K562 (cell line): ENCODE measurements around the gene GSTM2.

Experiments used
- ATF3 ChIP-seq, 2 experiments: fragments of 450-650 bp in 1 of 2; sonication (generic) in 1 of 2; formaldehyde crosslinking in 1 of 2; IDR thresholded peaks in 1 of 2; conservative IDR thresholded peaks in 1 of 2; 2 replicates each; pipeline versions ENCODE4 v1.6.1 to v1.8.1; 2016 to 2023; ENCODE audit warnings: mild to moderate bottlenecking in 2 of 2, moderate library complexity in 2 of 2, inconsistent platforms in 1 of 2, missing genetic modification reagents in 1 of 2
- CTCF ChIP-seq, 3 experiments: IDR thresholded peaks in 2 of 3; conservative IDR thresholded peaks in 1 of 3; 2 replicates each; pipeline ENCODE4 v1.5.1; 2011 to 2012; ENCODE audit warnings: low read length in 3 of 3, mild to moderate bottlenecking in 3 of 3, control low read depth in 2 of 3, improper control_type of control experiment in 1 of 3, inconsistent platforms in 1 of 3, low read depth in 1 of 3, mixed read lengths in 1 of 3, moderate library complexity in 1 of 3; ENCODE audit not compliant: insufficient read depth in 2 of 3
- HCFC1 ChIP-seq: IDR thresholded peaks from 2 replicates; pipeline ENCODE4 v1.6.1; 2012; ENCODE audit warnings: low read depth, low read length, improper control_type of control experiment
- HMGXB4 ChIP-seq: sonication (generic); formaldehyde crosslinking; IDR thresholded peaks from 2 replicates; pipeline ENCODE4 v1.8.1; 2023; ENCODE audit warnings: mild to moderate bottlenecking, missing genetic modification reagents
- JUN ChIP-seq, 2 experiments: sonication (generic) in 1 of 2; formaldehyde crosslinking in 1 of 2; IDR thresholded peaks; 2 replicates each; pipeline versions ENCODE4 v1.6.1 to v1.8.0; 2012 to 2022; ENCODE audit warnings: borderline replicate concordance in 2 of 2, mild to moderate bottlenecking in 2 of 2, improper control_type of control experiment in 1 of 2, low read depth in 1 of 2, low read length in 1 of 2, missing genetic modification reagents in 1 of 2
- POLR2A ChIP-seq: fragments of 450-650 bp; conservative IDR thresholded peaks from 2 replicates; pipeline ENCODE4 v1.6.1; 2016
- SREBF2 ChIP-seq: sonication (generic); formaldehyde crosslinking; IDR thresholded peaks from 2 replicates; pipeline ENCODE4 v1.4.0; 2020; ENCODE audit warnings: mild to moderate bottlenecking, missing genetic modification reagents
- TEAD1 ChIP-seq, 2 experiments: fragments of 450-650 bp in 1 of 2; sonication (generic) in 1 of 2; formaldehyde crosslinking; IDR thresholded peaks; 2 replicates each; pipeline versions ENCODE4 v1.4.0 to v1.8.0; 2020 to 2022; ENCODE audit warnings: mild to moderate bottlenecking in 2 of 2, missing genetic modification reagents in 1 of 2
- USF2 ChIP-seq: sonication (generic); formaldehyde crosslinking; IDR thresholded peaks from 2 replicates; pipeline ENCODE4 v1.5.0; 2020; ENCODE audit warnings: missing genetic modification reagents
- ZNF431 ChIP-seq: sonication (generic); formaldehyde crosslinking; IDR thresholded peaks from 2 replicates; pipeline ENCODE4 v1.8.0; 2022; ENCODE audit warnings: mild to moderate bottlenecking, missing genetic modification reagents

DNA sequence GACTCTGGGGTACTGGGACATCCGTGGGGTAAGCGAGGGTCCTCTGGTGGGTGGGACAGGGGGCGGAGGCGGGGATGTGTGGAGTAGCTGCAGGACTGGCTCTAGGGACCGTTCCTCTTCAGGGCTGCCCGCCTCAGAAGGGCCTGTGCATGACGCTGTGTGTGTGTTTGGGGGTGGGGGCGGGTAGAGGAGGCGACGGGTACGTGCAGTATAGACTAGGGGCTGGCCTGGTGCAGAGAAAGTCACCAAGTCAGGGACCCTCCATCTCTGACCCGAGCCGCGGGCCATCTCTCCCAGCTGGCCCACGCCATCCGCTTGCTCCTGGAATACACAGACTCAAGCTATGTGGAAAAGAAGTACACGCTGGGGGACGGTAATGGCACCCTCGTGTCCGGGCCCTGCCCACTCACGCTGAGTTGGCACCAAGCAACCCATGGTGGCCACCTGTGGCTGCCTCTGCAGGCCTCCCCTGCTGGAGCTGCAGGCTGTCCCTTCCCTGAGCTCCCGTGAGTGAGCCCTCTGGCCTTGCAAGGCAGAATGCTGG, 44.5 kb downstream of the GSTM2 start:
- TF ChIP-seq HMGXB4 (CRISPR knock-in tag) (no peak), SREBF2 (CRISPR knock-in tag) (no peak), HCFC1 (no peak), USF2 (CRISPR knock-in tag) (no peak), POLR2A (no peak), JUN (IDR thresholded peaks at IDR 0.05; ENCODE audit: borderline replicate concordance, low read depth, low read length) (no peak), JUN (CRISPR knock-in tag; IDR thresholded peaks at IDR 0.05; ENCODE audit: borderline replicate concordance) (no peak), CTCF (IDR thresholded peaks at IDR 0.05 in 2 of 3, conservative IDR thresholded peaks at IDR 0.05 in 1 of 3; ENCODE audit: insufficient read depth in 2 of 3, low read depth in 1 of 3, low read length in 3 of 3) (no peak), ATF3 (IDR thresholded peaks at IDR 0.05) (no peak), ATF3 (CRISPR knock-in tag; conservative IDR thresholded peaks at IDR 0.05) (no peak), TEAD1 (CRISPR knock-in tag; IDR thresholded peaks at IDR 0.05) (no peak), ZNF431 (CRISPR knock-in tag) (no peak)
